Panc1 (cell line): ENCODE measurements around the gene N4BP2L2.

Experiments used
- SIN3A ChIP-seq: IDR thresholded peaks from 2 replicates; pipeline ENCODE4 v1.6.1; 2012; ENCODE audit warnings: low read depth, mild to moderate bottlenecking, low read length, moderate library complexity, borderline replicate concordance; ENCODE audit not compliant: insufficient read depth
- TCF7L2 ChIP-seq: IDR thresholded peaks from 2 replicates; pipeline ENCODE4 v1.6.1; 2011; ENCODE audit warnings: mild to moderate bottlenecking, low read depth, low read length, inconsistent platforms
- TF ChIP-seq, protein P1 (sequence below): fragments of 450-650 bp; IDR thresholded peaks from 2 replicates; pipeline ENCODE4 v1.5.1; 2017; ENCODE audit warnings: mild to moderate bottlenecking

DNA sequence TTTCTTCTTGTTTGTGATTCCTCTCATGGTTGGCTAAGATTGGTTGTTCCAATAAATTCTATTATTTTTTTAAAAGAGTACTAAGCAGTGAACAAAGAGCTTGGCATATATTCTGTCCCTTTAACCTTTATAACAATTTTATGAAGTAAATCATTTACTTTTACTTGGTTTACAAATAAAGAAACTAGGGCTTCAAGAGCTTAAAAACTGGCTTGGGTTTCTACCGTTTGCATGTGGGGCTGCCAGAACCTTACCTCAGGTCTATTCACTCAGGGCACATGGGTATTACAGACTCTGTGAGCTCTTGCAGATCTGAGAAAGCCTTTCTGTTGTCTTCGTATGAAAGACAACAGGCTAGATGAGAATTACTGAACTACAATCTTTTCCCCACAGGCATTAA is 124.0 kb downstream of the N4BP2L2 start:
- TF ChIP-seq, protein P1, sequence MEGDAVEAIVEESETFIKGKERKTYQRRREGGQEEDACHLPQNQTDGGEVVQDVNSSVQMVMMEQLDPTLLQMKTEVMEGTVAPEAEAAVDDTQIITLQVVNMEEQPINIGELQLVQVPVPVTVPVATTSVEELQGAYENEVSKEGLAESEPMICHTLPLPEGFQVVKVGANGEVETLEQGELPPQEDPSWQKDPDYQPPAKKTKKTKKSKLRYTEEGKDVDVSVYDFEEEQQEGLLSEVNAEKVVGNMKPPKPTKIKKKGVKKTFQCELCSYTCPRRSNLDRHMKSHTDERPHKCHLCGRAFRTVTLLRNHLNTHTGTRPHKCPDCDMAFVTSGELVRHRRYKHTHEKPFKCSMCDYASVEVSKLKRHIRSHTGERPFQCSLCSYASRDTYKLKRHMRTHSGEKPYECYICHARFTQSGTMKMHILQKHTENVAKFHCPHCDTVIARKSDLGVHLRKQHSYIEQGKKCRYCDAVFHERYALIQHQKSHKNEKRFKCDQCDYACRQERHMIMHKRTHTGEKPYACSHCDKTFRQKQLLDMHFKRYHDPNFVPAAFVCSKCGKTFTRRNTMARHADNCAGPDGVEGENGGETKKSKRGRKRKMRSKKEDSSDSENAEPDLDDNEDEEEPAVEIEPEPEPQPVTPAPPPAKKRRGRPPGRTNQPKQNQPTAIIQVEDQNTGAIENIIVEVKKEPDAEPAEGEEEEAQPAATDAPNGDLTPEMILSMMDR, result no peak
- TF ChIP-seq TCF7L2 (no peak), SIN3A (no peak)
